ENCODE measurements around the gene ULK1. TPM values are rescaled to one million over a fixed set of nuclear protein-coding genes. Genes with fewer than 3 reads are reported as not detected.

ULK1 gene
- total RNA-seq, 1 donor from 2014 or later, result 33.1 TPM

- no peak for DNase-seq (ENCODE audit: extremely low spot score in 2 of 2)
- Histone ChIP-seq H3K9me3 (no peaks in the 10 kb centered on the region), H3K4me3 (no peak overlapping the region), H3K4me1 (peaks cover 15% of the 10 kb centered on the region), H3K27ac (no peak overlapping the region), H3K27me3 (no peaks in the 10 kb centered on the region), H3K36me3 (peaks cover 0 to 29% of the 10 kb centered on the region in 2 donors)
- TF ChIP-seq CTCF (IDR thresholded peaks at IDR 0.05) (no peak), POLR2AphosphoS5 (IDR thresholded peaks at IDR 0.05; ENCODE audit: insufficient read depth in 1 of 2, low read depth in 1 of 2) (no peak), POLR2A (IDR thresholded peaks at IDR 0.05) (no peak)
- intact Hi-C loops (cut with DNase I), result no loop called here
These were observed 40.1 kb downstream of the ULK1 start for GRCh38 chr12:131934535-131934934.

- H3K27me3 ChIP-seq, result no peaks in the 10 kb centered on the region
- H3K27ac ChIP-seq, result no peak overlapping the region
- peaks cover 0 to 24% of the 10 kb centered on the region in 2 donors for H3K36me3 ChIP-seq
- no peaks in the 10 kb centered on the region for H3K4me1 ChIP-seq
- TF ChIP-seq POLR2A (IDR thresholded peaks at IDR 0.05) (no peak), POLR2AphosphoS5 (IDR thresholded peaks at IDR 0.05; ENCODE audit: insufficient read depth in 1 of 2, low read depth in 1 of 2) (no peak), CTCF (IDR thresholded peaks at IDR 0.05) (no peak)
- no peaks in the 10 kb centered on the region for H3K9me3 ChIP-seq
- no peak for DNase-seq (ENCODE audit: extremely low spot score in 2 of 2)
- no peak overlapping the region for H3K4me3 ChIP-seq
- intact Hi-C loops (cut with DNase I), result no loop called here
These were observed 43.7 kb downstream of the ULK1 start for GRCh38 chr12:131938082-131938481.

- Histone ChIP-seq H3K27me3 (no peaks in the 10 kb centered on the region), H3K9me3 (no peaks in the 10 kb centered on the region), H3K4me3 (no peak overlapping the region), H3K27ac (no peak overlapping the region), H3K36me3 (peaks cover 0 to 23% of the 10 kb centered on the region in 2 donors), H3K4me1 (no peaks in the 10 kb centered on the region)
- DNase-seq (ENCODE audit: extremely low spot score in 2 of 2), result no peak
- TF ChIP-seq CTCF (IDR thresholded peaks at IDR 0.05) (no peak), POLR2AphosphoS5 (IDR thresholded peaks at IDR 0.05; ENCODE audit: insufficient read depth in 1 of 2, low read depth in 1 of 2) (no peak), POLR2A (IDR thresholded peaks at IDR 0.05) (no peak)
- intact Hi-C loops (cut with DNase I), result no loop called here
These were observed 44.6 kb downstream of the ULK1 start for GRCh38 chr12:131939007-131939406.

GRCh38 chr12:131940141-131940547 lies 45.7 kb downstream of the ULK1 start:
- TF ChIP-seq POLR2A (IDR thresholded peaks at IDR 0.05) (no peak), POLR2AphosphoS5 (IDR thresholded peaks at IDR 0.05; ENCODE audit: insufficient read depth in 1 of 2, low read depth in 1 of 2) (peak in 1 of 2 donors; percentile 60)
- intact Hi-C loops (cut with DNase I), result no loop called here
- Histone ChIP-seq H3K27me3 (no peaks in the 10 kb centered on the region), H3K4me1 (no peaks in the 10 kb centered on the region), H3K36me3 (peaks cover 0 to 23% of the 10 kb centered on the region in 2 donors), H3K4me3 (no peak overlapping the region), H3K27ac (no peak overlapping the region), H3K9me3 (no peaks in the 10 kb centered on the region)
- no peak for DNase-seq (ENCODE audit: extremely low spot score in 2 of 2)

- Histone ChIP-seq H3K4me3 (no peak overlapping the region), H3K27me3 (no peaks in the 10 kb centered on the region), H3K36me3 (peaks cover 0 to 20% of the 10 kb centered on the region in 2 donors), H3K4me1 (no peaks in the 10 kb centered on the region), H3K27ac (no peak overlapping the region), H3K9me3 (no peaks in the 10 kb centered on the region)
- TF ChIP-seq POLR2AphosphoS5 (IDR thresholded peaks at IDR 0.05; ENCODE audit: insufficient read depth in 1 of 2, low read depth in 1 of 2) (no peak), POLR2A (IDR thresholded peaks at IDR 0.05) (no peak), CTCF (IDR thresholded peaks at IDR 0.05) (no peak)
- intact Hi-C loops (cut with DNase I), result no loop called here
- DNase-seq (ENCODE audit: extremely low spot score in 2 of 2), result no peak
These were observed 46.9 kb downstream of the ULK1 start for GRCh38 chr12:131941116-131941986.
